ENCODE measurements around the gene IFT122. TPM values are rescaled to one million over a fixed set of nuclear protein-coding genes. Genes with fewer than 3 reads are reported as not detected.
"Not testable (repeated sequence)": the region's sequence is repeated elsewhere in the genome, so short reads cannot be mapped to it uniquely, and the experiment has no call there.

Gene IFT122
- total and polyA plus RNA-seq, 12 donors = 9.7 to 29.1 (median 16.8) TPM

DNA sequence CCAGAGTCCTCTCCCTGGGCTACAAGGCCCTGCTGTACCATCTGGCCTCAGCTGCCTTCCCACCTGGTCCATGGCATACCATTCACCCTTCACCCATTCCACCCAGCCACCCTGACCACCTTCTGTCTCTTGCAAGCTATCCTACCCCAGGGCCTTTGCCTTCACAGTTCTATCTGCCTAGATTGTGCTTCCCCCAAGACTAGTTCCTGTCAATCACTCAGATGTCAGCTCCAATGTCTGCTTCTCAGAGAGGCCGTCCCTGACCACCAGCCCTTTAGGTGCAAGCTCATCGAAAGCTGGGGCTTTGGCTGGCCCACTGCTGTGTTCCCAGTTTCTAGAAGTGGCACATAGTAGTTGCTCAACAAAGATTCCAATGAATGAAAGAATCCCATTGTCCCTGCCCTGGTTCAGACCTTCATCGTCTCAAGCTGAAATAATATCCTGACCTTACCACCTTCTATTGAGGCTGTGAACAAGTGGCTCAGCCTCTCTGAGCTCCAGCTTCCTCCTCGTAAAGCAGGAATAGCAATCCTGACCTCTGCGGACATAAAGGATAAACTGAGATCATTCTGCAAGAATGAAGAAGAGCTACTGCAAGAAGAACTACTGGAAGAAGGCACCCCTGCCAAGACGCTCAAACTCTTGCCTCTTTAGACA is 27.4 kb upstream of the IFT122 start:
- Histone ChIP-seq H3K9me3 (no peaks in the 10 kb centered on the region), H3K27me3 (no peaks in the 10 kb centered on the region), H3K27ac (peak overlapping the region in 3 of 10 donors; percentile 44 to 55 (median 47)), H3K36me3 (no peaks in the 10 kb centered on the region), H3K4me3 (no peak overlapping the region), H3K4me1 (peaks cover 0 to 41% (median 16%) of the 10 kb centered on the region in 9 donors)
- 79 to 82% methylated on average over 6 of the region's 6 CpGs for WGBS, 2 donors
- TF ChIP-seq CTCF (IDR thresholded peaks at IDR 0.05) = no peak
- intact Hi-C loops (cut with DNase I) = no loop called here
- DNase-seq = no peak
- ATAC-seq = no peak

- intact Hi-C loops (cut with DNase I); H3K4me3 ChIP-seq; ATAC-seq; H3K27me3 ChIP-seq; DNase-seq; H3K36me3 ChIP-seq; H3K9me3 ChIP-seq: not testable (repeated sequence)
- WGBS, 2 donors = 62 to 66% methylated on average over 3 of the region's 3 CpGs
- Histone ChIP-seq H3K27ac (peak overlapping the region in 5 of 10 donors; percentile 44 to 70 (median 51)), H3K4me1 (peaks cover 0 to 46% (median 18%) of the 10 kb centered on the region in 9 donors)
Measured at GRCh38 chr3:129413238-129413637, 26.8 kb upstream of the IFT122 start.

GRCh38 chr3:129413687-129414506 is 26.1 kb upstream of the IFT122 start:
- peak in 6 of 8 donors; percentile 31 to 75 (median 50) for ATAC-seq
- peak overlapping the region in 5 of 10 donors; percentile 44 to 70 (median 51) for H3K27ac ChIP-seq
- no peak for TF ChIP-seq CTCF (IDR thresholded peaks at IDR 0.05)
- H3K4me3 ChIP-seq = no peak overlapping the region
- H3K4me1 ChIP-seq = peaks cover 0 to 46% (median 18%) of the 10 kb centered on the region in 9 donors
- no peaks in the 10 kb centered on the region for H3K27me3 ChIP-seq
- DNase-seq = no peak
- no peaks in the 10 kb centered on the region for H3K9me3 ChIP-seq
- no peaks in the 10 kb centered on the region for H3K36me3 ChIP-seq
- 67 to 73% methylated on average over 4 of the region's 4 CpGs for whole genome bisulfite sequencing, 2 donors
- intact Hi-C loops (cut with DNase I) = no loop called here

- no peaks in the 10 kb centered on the region for H3K27me3 ChIP-seq
- WGBS, 2 donors = 95% methylated on average over 3 of the region's 3 CpGs
- DNase-seq = no peak
- ATAC-seq = no peak
- TF ChIP-seq CTCF (IDR thresholded peaks at IDR 0.05) = no peak
- no peak overlapping the region for H3K4me3 ChIP-seq
- peaks cover 0 to 46% (median 18%) of the 10 kb centered on the region in 9 donors for H3K4me1 ChIP-seq
- intact Hi-C loops (cut with DNase I) = no loop called here
- H3K27ac ChIP-seq = peak overlapping the region in 2 of 10 donors; percentile 51 to 70
- H3K9me3 ChIP-seq = no peaks in the 10 kb centered on the region
- no peaks in the 10 kb centered on the region for H3K36me3 ChIP-seq
Measured at GRCh38 chr3:129415378-129415777, 24.6 kb upstream of the IFT122 start.

Data from heart right ventricle (tissue), 16 donors.